ENCODE data around the gene CEBPE.
A peak's percentile ranks its signal among the peaks of the same experiment; 100 is the strongest.

Gene CEBPE

GRCh38 chr14:23097786-23098185, 21.3 kb downstream of the CEBPE start:
- Histone ChIP-seq H3K27ac (ENCODE audit: low read depth, low read length) (no peak overlapping the region), H3K4ac (ENCODE audit: low read depth, low read length) (no peak overlapping the region), H3K36me3 (ENCODE audit: control insufficient read depth, insufficient read depth, low read length) (peaks cover 1% of the 10 kb centered on the region), H3K4me2 (ENCODE audit: low read length) (no peak overlapping the region), H3K79me2 (ENCODE audit: control insufficient read depth, insufficient read depth, low read length) (peaks cover 37% of the 10 kb centered on the region), H3K9ac (ENCODE audit: low read length) (peak overlapping the region; percentile 10), H3K56ac (ENCODE audit: low read length) (peak overlapping the region; percentile 36), H2BK120ac (ENCODE audit: low read depth, low read length) (no peak overlapping the region), H3K18ac (ENCODE audit: low read length) (no peak overlapping the region), H3K4me3 (ENCODE audit: low read length) (no peak overlapping the region), H4K8ac (ENCODE audit: low read depth, low read length) (no peak overlapping the region), H2BK15ac (replicated peaks; ENCODE audit: low read depth) (no peak overlapping the region), H3K4me1 (ENCODE audit: control insufficient read depth, low read depth, low read length) (peaks cover 9% of the 10 kb centered on the region), H2BK5ac (ENCODE audit: low read length) (no peak overlapping the region), H4K5ac (ENCODE audit: low read length) (no peak overlapping the region), H3K27me3 (ENCODE audit: insufficient read depth, low read length, poor library complexity) (no peaks in the 10 kb centered on the region), H3K23ac (ENCODE audit: low read length) (no peak overlapping the region), H2AK5ac (ENCODE audit: low read length) (no peak overlapping the region), H3K79me1 (ENCODE audit: low read length) (peaks cover 14% of the 10 kb centered on the region)
- no CpG with 5 or more reads among the region's 7 CpGs for WGBS (ENCODE audit: extremely low coverage, insufficient coverage, low lambda C conversion rate)
- no peak for DNase-seq

- Histone ChIP-seq H3K56ac (ENCODE audit: low read length) (peak within 1 kb of the TSS; percentile 100), H3K4me3 (ENCODE audit: low read length) (peak within 1 kb of the TSS; percentile 99), H2BK120ac (ENCODE audit: low read depth, low read length) (no peak within 1 kb of the TSS), H3K27me3 (ENCODE audit: insufficient read depth, low read length, poor library complexity) (no peaks in the 10 kb centered on the region), H2AK5ac (ENCODE audit: low read length) (no peak within 1 kb of the TSS), H3K23ac (ENCODE audit: low read length) (no peak within 1 kb of the TSS), H2BK5ac (ENCODE audit: low read length) (peak within 1 kb of the TSS; percentile 95), H3K9ac (ENCODE audit: low read length) (peak within 1 kb of the TSS; percentile 99), H4K8ac (ENCODE audit: low read depth, low read length) (peak within 1 kb of the TSS; percentile 82), H3K36me3 (ENCODE audit: control insufficient read depth, insufficient read depth, low read length) (peaks cover 1% of the 10 kb centered on the region), H4K5ac (ENCODE audit: low read length) (peak within 1 kb of the TSS; percentile 56), H3K18ac (ENCODE audit: low read length) (peak within 1 kb of the TSS; percentile 97), H3K4me2 (ENCODE audit: low read length) (peak within 1 kb of the TSS; percentile 75), H3K4me1 (ENCODE audit: control insufficient read depth, low read depth, low read length) (peaks cover 9% of the 10 kb centered on the region), H3K27ac (ENCODE audit: low read depth, low read length) (peak within 1 kb of the TSS; percentile 94), H3K79me1 (ENCODE audit: low read length) (peaks cover 14% of the 10 kb centered on the region), H2BK15ac (replicated peaks; ENCODE audit: low read depth) (no peak within 1 kb of the TSS), H3K79me2 (ENCODE audit: control insufficient read depth, insufficient read depth, low read length) (peaks cover 49% of the 10 kb centered on the region), H3K4ac (ENCODE audit: low read depth, low read length) (peak within 1 kb of the TSS; percentile 97)
- no CpG with 5 or more reads among the region's 46 CpGs for WGBS (ENCODE audit: extremely low coverage, insufficient coverage, low lambda C conversion rate)
- DNase-seq: peak; percentile 100
Measured at GRCh38 chr14:23095196-23096108, 23.6 kb downstream of the CEBPE start, which contains the start of gene C14orf119. Gene C14orf119, plus strand, starts transcription at chr14:23095505. Its CDS starts 2,154 bp downstream, at chr14:23097659.

GRCh38 chr14:23094666-23095195, 24.3 kb downstream of the CEBPE start, which contains the start of gene ACIN1:
Gene ACIN1, minus strand, starts transcription at chr14:23095136. Its CDS starts 24 bp downstream, at chr14:23095112.
- peak within 1 kb of the TSS; percentile 75 for H3K4me2 ChIP-seq (ENCODE audit: low read length)
- H3K18ac ChIP-seq (ENCODE audit: low read length): peak within 1 kb of the TSS; percentile 97
- H2BK15ac ChIP-seq (replicated peaks; ENCODE audit: low read depth): no peak within 1 kb of the TSS
- H3K4me3 ChIP-seq (ENCODE audit: low read length): peak within 1 kb of the TSS; percentile 99
- H3K4ac ChIP-seq (ENCODE audit: low read depth, low read length): peak within 1 kb of the TSS; percentile 97
- H3K9ac ChIP-seq (ENCODE audit: low read length): peak within 1 kb of the TSS; percentile 99
- peak within 1 kb of the TSS; percentile 95 for H2BK5ac ChIP-seq (ENCODE audit: low read length)
- H3K56ac ChIP-seq (ENCODE audit: low read length): peak within 1 kb of the TSS; percentile 100
- no peak within 1 kb of the TSS for H3K23ac ChIP-seq (ENCODE audit: low read length)
- H2AK5ac ChIP-seq (ENCODE audit: low read length): no peak within 1 kb of the TSS
- no peak within 1 kb of the TSS for H2BK120ac ChIP-seq (ENCODE audit: low read depth, low read length)
- DNase-seq: peak; percentile 97
- peaks cover 17% of the 10 kb centered on the region for H3K79me1 ChIP-seq (ENCODE audit: low read length)
- peaks cover 7% of the 10 kb centered on the region for H3K36me3 ChIP-seq (ENCODE audit: control insufficient read depth, insufficient read depth, low read length)
- WGBS (ENCODE audit: extremely low coverage, insufficient coverage, low lambda C conversion rate): no CpG with 5 or more reads among the region's 55 CpGs
- H4K5ac ChIP-seq (ENCODE audit: low read length): peak within 1 kb of the TSS; percentile 56
- peak within 1 kb of the TSS; percentile 82 for H4K8ac ChIP-seq (ENCODE audit: low read depth, low read length)
- peak within 1 kb of the TSS; percentile 94 for H3K27ac ChIP-seq (ENCODE audit: low read depth, low read length)
- peaks cover 9% of the 10 kb centered on the region for H3K4me1 ChIP-seq (ENCODE audit: control insufficient read depth, low read depth, low read length)
- peaks cover 52% of the 10 kb centered on the region for H3K79me2 ChIP-seq (ENCODE audit: control insufficient read depth, insufficient read depth, low read length)
- no peaks in the 10 kb centered on the region for H3K27me3 ChIP-seq (ENCODE audit: insufficient read depth, low read length, poor library complexity)

- 100% methylated on average over 3 of the region's 14 CpGs for WGBS (ENCODE audit: extremely low coverage, insufficient coverage, low lambda C conversion rate)
- Histone ChIP-seq H3K36me3 (ENCODE audit: control insufficient read depth, insufficient read depth, low read length) (peaks cover 11% of the 10 kb centered on the region), H2BK5ac (ENCODE audit: low read length) (no peak overlapping the region)
Measured at GRCh38 chr14:23093991-23094665, 24.9 kb downstream of the CEBPE start.

GRCh38 chr14:23093526-23093925, 25.5 kb downstream of the CEBPE start:
- WGBS (ENCODE audit: extremely low coverage, insufficient coverage, low lambda C conversion rate): no CpG with 5 or more reads among the region's 2 CpGs
- Histone ChIP-seq H3K4me1 (ENCODE audit: control insufficient read depth, low read depth, low read length) (peaks cover 9% of the 10 kb centered on the region), H3K9ac (ENCODE audit: low read length) (peak overlapping the region; percentile 99), H4K8ac (ENCODE audit: low read depth, low read length) (no peak overlapping the region), H3K23ac (ENCODE audit: low read length) (no peak overlapping the region), H2BK5ac (ENCODE audit: low read length) (no peak overlapping the region), H3K79me1 (ENCODE audit: low read length) (peaks cover 16% of the 10 kb centered on the region), H3K79me2 (ENCODE audit: control insufficient read depth, insufficient read depth, low read length) (peaks cover 53% of the 10 kb centered on the region), H3K27ac (ENCODE audit: low read depth, low read length) (no peak overlapping the region), H3K4me2 (ENCODE audit: low read length) (peak overlapping the region; percentile 75), H2AK5ac (ENCODE audit: low read length) (no peak overlapping the region), H3K18ac (ENCODE audit: low read length) (no peak overlapping the region), H3K36me3 (ENCODE audit: control insufficient read depth, insufficient read depth, low read length) (peaks cover 11% of the 10 kb centered on the region), H3K27me3 (ENCODE audit: insufficient read depth, low read length, poor library complexity) (no peaks in the 10 kb centered on the region), H2BK120ac (ENCODE audit: low read depth, low read length) (no peak overlapping the region), H4K5ac (ENCODE audit: low read length) (no peak overlapping the region), H3K56ac (ENCODE audit: low read length) (peak overlapping the region; percentile 100), H3K4ac (ENCODE audit: low read depth, low read length) (no peak overlapping the region), H3K4me3 (ENCODE audit: low read length) (peak overlapping the region; percentile 94), H2BK15ac (replicated peaks; ENCODE audit: low read depth) (no peak overlapping the region)
- DNase-seq: no peak

More at GRCh38 chr14:23093991-23094665, 24.9 kb downstream of the CEBPE start:
- peak; percentile 19 for DNase-seq
- H3K27ac ChIP-seq (ENCODE audit: low read depth, low read length): peak overlapping the region; percentile 94
- H3K4me1 ChIP-seq (ENCODE audit: control insufficient read depth, low read depth, low read length): peaks cover 9% of the 10 kb centered on the region
- H3K18ac ChIP-seq (ENCODE audit: low read length): no peak overlapping the region
- peak overlapping the region; percentile 99 for H3K9ac ChIP-seq (ENCODE audit: low read length)
- peak overlapping the region; percentile 94 for H3K4me3 ChIP-seq (ENCODE audit: low read length)
- H2BK120ac ChIP-seq (ENCODE audit: low read depth, low read length): no peak overlapping the region
- H2AK5ac ChIP-seq (ENCODE audit: low read length): no peak overlapping the region
- H3K79me1 ChIP-seq (ENCODE audit: low read length): peaks cover 16% of the 10 kb centered on the region
- H3K4me2 ChIP-seq (ENCODE audit: low read length): peak overlapping the region; percentile 75
- H2BK15ac ChIP-seq (replicated peaks; ENCODE audit: low read depth): no peak overlapping the region
- no peak overlapping the region for H4K8ac ChIP-seq (ENCODE audit: low read depth, low read length)
- H3K56ac ChIP-seq (ENCODE audit: low read length): peak overlapping the region; percentile 100
- peaks cover 53% of the 10 kb centered on the region for H3K79me2 ChIP-seq (ENCODE audit: control insufficient read depth, insufficient read depth, low read length)
- H3K23ac ChIP-seq (ENCODE audit: low read length): no peak overlapping the region
- H3K4ac ChIP-seq (ENCODE audit: low read depth, low read length): no peak overlapping the region
- no peaks in the 10 kb centered on the region for H3K27me3 ChIP-seq (ENCODE audit: insufficient read depth, low read length, poor library complexity)
- H4K5ac ChIP-seq (ENCODE audit: low read length): no peak overlapping the region

Data from mesendoderm (in vitro differentiated cells).